Endothelial cell of umbilical vein (primary cell): ENCODE measurements around the gene GSTCD.

Experiments
- CTCF ChIP-seq, 2 donors: IDR thresholded peaks; 1 replicate in 1 of 2; 2 replicates in 1 of 2; pipeline ENCODE4 v1.5.1; 2011; ENCODE audit warnings: low read length in 2 of 2, mild to moderate bottlenecking in 2 of 2, moderate library complexity in 2 of 2, control low read depth in 1 of 2, inconsistent platforms in 1 of 2, low read depth in 1 of 2; ENCODE audit not compliant: insufficient read depth in 1 of 2; ENCODE audit errors: extremely low read depth in 1 of 2
- EZH2 ChIP-seq: IDR thresholded peaks from 2 replicates; pipeline ENCODE4 v1.6.1; 2012; ENCODE audit warnings: borderline replicate concordance, low read depth, mild to moderate bottlenecking, moderate library complexity, low read length, inconsistent platforms; ENCODE audit not compliant: severe bottlenecking
- MAX ChIP-seq: IDR thresholded peaks from 2 replicates; pipeline ENCODE4 v1.6.1; 2011; ENCODE audit not compliant: insufficient read depth, insufficient read length
- MYC ChIP-seq: IDR thresholded peaks from one replicate; pipeline ENCODE4 v1.6.1; 2011; ENCODE audit warnings: mild to moderate bottlenecking, low read depth, low read length
- POLR2A ChIP-seq: IDR thresholded peaks from 2 replicates; pipeline ENCODE4 v1.6.1; 2012; ENCODE audit warnings: low read depth, mild to moderate bottlenecking, control low read depth, low read length
- POLR2AphosphoS5 ChIP-seq: IDR thresholded peaks from 2 replicates; pipeline ENCODE4 v1.6.1; 2012; ENCODE audit warnings: low read depth, mild to moderate bottlenecking, control low read depth, low read length, moderate library complexity; ENCODE audit not compliant: insufficient read depth

- TF ChIP-seq MYC (no peak), POLR2A (no peak), CTCF (IDR thresholded peaks at IDR 0.05; ENCODE audit: extremely low read depth in 1 of 2, insufficient read depth in 1 of 2, low read depth in 1 of 2, low read length in 2 of 2) (no peak), POLR2AphosphoS5 (no peak), MAX (no peak), EZH2 (no peak)
These were observed 99.6 kb downstream of the GSTCD start for GRCh38 chr4:105808030-105808749.
